GM10847 (cell line): ENCODE data around the gene TMEM207.

ENCODE experiments used
- POLR2A ChIP-seq: IDR thresholded peaks from 2 replicates; pipeline ENCODE4 v1.6.1; 2011; ENCODE audit not compliant: insufficient read length; ENCODE audit errors: extremely low read depth

TMEM207 gene

GRCh38 chr3:190425833-190426232, 23.9 kb downstream of the TMEM207 start:
- no peak for TF ChIP-seq POLR2A

DNA sequence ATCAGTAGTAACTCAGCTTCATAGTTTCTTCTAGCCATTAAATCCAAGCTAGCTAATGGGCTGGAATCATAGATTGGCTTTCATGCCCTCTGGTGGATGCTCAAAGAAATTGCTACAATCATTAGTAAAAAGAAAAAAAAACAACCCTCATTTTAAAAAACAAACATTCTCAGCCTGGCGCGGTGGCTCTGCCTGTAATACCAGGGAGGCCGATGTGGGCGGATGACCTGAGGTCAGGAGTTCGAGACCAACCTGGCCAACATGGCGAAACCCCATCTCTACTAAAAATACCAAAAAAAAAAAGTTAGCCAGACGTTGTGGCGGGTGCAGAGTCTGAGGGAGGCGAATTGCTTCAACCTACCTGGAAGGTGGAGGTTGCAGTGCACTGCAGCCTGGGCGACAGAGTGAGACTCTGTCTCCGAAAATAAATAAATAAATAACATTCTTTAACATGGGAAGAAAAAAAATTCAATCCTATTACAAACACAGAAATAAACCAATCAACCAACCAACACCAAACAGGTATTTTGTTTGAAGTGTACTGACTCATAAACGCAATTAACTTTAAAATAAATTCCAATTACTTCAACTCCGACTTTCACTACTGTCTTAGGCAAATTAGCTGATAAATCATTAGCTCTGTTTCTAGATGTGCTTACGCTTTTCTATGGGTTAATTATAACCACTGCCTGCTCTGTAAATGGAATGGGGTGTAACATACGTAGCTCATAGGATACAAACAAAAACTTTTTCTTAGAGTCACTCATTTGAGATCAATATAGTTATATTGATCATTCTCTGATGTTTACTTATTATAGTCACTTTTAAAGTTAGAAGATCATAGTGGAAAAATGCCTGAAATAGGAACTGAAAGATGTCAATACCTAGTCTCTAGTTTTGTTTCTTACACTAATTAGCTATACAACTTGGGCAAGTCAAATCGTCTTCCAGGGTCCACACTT, 24.9 kb downstream of the TMEM207 start:
- no peak for TF ChIP-seq POLR2A

DNA sequence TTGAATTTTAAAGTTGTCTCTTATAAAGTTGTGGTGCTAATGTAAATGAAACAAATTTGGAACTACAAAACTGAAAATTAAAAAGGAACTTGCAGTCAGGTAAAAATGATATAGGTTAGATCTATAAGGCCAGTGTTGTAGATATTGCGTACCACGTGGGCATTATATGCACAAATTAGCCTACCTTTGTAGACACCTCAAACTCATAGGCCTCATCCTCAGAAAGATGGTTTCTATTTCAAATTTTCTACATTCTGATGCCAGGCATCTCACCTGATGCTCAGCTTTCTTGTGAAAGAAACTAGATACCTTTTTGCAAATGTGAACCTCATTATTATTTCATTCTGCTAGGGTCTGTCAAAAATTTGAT, 25.6 kb downstream of the TMEM207 start:
- no peak for TF ChIP-seq POLR2A

DNA sequence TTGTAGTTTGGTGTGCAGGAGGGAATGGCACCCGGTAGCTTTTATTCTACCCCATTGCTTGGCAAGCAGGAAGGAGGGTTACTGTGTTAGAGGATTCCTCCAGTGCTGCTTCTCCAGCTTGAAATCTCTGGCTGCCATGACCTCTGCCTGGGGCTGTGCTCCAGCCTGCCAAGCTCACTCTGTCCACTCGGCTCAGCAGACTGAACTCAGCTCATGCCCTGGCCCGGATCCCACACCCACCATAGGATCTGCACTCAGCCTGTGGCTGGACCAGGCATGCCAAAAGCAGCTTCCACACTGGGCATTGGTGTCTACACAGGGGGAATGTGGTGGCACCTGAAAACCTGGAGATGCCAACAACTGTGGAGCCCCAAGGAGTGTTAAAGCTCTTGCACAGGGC, 35.4 kb downstream of the TMEM207 start:
- no peak for TF ChIP-seq POLR2A

GRCh38 chr3:190404715-190405114, 45.0 kb downstream of the TMEM207 start:
- no peak for TF ChIP-seq POLR2A

DNA sequence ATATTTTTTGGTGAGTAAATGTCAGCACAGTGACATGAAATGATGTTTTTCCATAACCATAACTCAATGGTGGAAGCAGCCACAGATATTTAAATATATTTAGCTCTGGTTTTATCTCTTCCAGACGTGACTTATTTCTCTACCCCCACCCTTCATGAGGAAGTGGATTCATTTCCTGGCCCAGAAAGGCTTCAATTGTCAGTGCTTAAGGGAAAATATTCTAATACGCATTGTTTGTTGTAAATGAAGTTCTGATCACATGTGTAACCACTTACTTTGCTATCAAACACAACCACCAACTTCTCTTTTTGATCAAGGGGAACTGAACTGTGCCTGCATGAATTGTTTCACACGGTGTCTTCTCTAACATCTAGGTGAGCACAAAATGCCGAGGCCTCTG, 47.7 kb downstream of the TMEM207 start:
- no peak for TF ChIP-seq POLR2A

GRCh38 chr3:190399677-190400076, 50.0 kb downstream of the TMEM207 start:
- no peak for TF ChIP-seq POLR2A

DNA sequence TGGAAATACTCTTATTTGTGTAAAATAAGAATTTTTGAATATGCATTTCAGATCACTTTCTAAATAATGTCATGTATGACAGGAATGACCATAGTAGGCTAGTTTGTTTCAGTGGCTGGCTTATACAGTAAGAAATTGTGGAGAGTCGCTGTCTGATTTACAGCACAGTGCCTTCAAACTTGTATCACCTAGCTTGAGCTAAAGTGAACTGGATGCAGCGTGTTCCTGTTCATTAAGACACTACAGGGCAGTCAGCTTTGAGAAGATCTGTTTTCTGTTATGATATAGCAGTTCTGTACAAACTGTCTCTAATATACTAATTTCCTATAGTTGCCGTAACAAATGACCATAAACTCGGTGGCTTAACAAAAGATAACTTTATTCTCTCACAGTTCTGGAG, 51.8 kb downstream of the TMEM207 start:
- TF ChIP-seq POLR2A, result no peak

GRCh38 chr3:190396001-190396400, 53.7 kb downstream of the TMEM207 start:
- TF ChIP-seq POLR2A, result no peak

DNA sequence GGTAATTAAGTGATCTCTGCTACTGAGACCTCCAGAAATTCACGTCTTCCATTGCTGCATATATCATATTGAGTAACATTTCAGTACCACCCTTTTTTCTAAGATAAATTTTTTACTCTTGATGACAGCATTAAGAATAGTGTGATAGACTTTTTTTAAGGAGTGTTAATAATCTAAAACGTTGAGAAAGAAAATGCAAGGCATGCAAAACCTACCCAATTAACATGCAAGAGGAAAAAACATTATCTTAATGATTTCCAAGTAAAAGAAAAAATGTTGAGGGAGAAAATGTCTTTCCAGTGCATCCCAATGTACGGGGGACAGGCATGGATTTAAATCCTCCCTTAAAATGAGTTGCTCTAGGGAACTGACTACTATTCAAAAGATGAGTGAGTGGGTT, 61.0 kb downstream of the TMEM207 start:
- no peak for TF ChIP-seq POLR2A

GRCh38 chr3:190387578-190388213, 62.0 kb downstream of the TMEM207 start, which contains the start of gene CLDN16:
CLDN16 (plus strand) TSS chr3:190388163; CDS start chr3:190388330, 167 bp downstream.
- no peak for TF ChIP-seq POLR2A

- no peak for TF ChIP-seq POLR2A
Observed at GRCh38 chr3:190385731-190386688, 63.7 kb downstream of the TMEM207 start.

DNA sequence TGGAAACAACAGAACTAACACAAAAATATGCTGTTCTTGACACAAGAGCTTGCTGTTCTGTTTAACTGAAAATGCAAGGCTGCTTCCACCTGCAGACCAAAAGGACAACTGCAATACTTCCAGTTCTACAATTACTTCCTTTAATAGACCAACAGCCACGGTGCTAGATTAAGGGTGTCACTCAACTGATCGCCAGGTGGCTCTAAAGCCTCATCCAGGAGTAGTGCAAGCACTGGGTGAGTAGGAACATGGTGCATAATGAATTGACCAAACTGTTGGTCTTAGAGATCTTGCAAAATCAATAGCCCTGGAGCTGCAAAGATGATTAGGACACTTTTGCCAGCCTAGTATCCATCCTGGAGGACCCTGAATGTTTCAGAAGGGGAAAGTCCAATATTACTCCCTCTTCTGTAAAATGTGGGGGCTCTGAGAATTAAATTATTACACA, 65.4 kb downstream of the TMEM207 start:
- TF ChIP-seq POLR2A, result no peak

DNA sequence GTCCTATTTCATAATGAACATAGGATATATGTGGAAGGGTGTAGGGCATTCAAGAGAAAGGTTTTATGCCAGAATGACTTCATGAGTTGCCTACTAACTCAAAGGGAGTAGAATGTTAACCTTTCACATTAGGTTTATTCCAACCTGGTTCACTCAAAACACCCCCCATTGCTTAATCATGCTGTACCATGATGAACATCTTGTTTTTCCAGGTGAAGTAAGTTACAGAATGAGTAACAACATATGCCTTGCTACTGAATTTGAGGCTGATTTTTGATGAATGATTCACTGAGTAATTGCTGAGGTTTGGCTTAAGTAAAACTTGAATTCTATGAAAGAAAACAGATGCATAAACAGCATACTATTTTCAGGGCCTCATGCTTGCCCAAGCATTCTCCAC, 67.6 kb downstream of the TMEM207 start:
- no peak for TF ChIP-seq POLR2A

DNA sequence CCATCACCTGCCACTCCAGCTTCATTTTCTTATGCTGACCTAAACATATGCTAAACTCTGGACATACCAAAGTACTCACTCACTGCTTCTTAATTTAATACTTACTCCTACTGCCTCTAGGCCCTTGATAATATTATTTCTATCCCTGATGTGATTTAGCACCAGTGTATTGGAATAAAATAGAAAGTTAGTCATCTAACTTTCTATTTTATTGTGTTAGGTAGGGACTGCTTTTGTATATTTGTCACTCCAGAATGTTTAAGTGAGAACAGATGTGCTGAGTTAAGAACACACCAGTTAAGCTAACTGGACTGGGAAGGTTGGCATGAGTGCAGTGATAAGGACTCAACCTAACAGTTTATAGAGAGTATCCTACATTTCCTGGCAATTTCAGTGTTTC, 68.3 kb downstream of the TMEM207 start:
- TF ChIP-seq POLR2A, result no peak
